ENCODE measurements around the gene MIP. TPM values are rescaled to one million over a fixed set of nuclear protein-coding genes. Genes with fewer than 3 reads are reported as not detected.
A peak's percentile ranks its signal among the peaks of the same experiment; 100 is the strongest.
"Not testable (repeated sequence)": the region's sequence is repeated elsewhere in the genome, so short reads cannot be mapped to it uniquely, and the experiment has no call there.

The MIP gene
- total RNA-seq = not detected in 2 replicates

- DNase-seq = no peak
- H3K4me1 Mint-ChIP-seq = peaks cover 7% of the 10 kb centered on the region
- intact Hi-C loops (cut with micrococcal nuclease) = no loop called here
- no peaks in the 10 kb centered on the region for H3K27me3 Mint-ChIP-seq
- no peak within 1 kb of the TSS for H3K27ac Mint-ChIP-seq
- no peaks in the 10 kb centered on the region for H3K36me3 Mint-ChIP-seq (ENCODE audit: low read depth)
- no peaks in the 10 kb centered on the region for H3K9me3 Mint-ChIP-seq
- H3K4me3 Mint-ChIP-seq = no peak within 1 kb of the TSS
Observed at GRCh38 chr12:56454557-56454956, at the start of gene MIP. MIP (minus strand) TSS chr12:56454657; CDS start chr12:56454613, 44 bp downstream.

- H3K27me3 Mint-ChIP-seq; H3K36me3 Mint-ChIP-seq (ENCODE audit: low read depth); H3K9me3 Mint-ChIP-seq; H3K4me1 Mint-ChIP-seq; H3K4me3 Mint-ChIP-seq; H3K27ac Mint-ChIP-seq; intact Hi-C loops (cut with micrococcal nuclease); DNase-seq: not testable (repeated sequence)
Observed at GRCh38 chr12:56499879-56500278, 45.4 kb upstream of the MIP start.

GRCh38 chr12:56499452-56499851 is 45.0 kb upstream of the MIP start:
- intact Hi-C loops (cut with micrococcal nuclease); H3K36me3 Mint-ChIP-seq (ENCODE audit: low read depth); H3K4me3 Mint-ChIP-seq; DNase-seq; H3K4me1 Mint-ChIP-seq; H3K9me3 Mint-ChIP-seq; H3K27ac Mint-ChIP-seq; H3K27me3 Mint-ChIP-seq: not testable (repeated sequence)

GRCh38 chr12:56498126-56498902 is 43.9 kb upstream of the MIP start:
- H3K27me3 Mint-ChIP-seq; H3K4me3 Mint-ChIP-seq; H3K9me3 Mint-ChIP-seq; H3K27ac Mint-ChIP-seq; DNase-seq; intact Hi-C loops (cut with micrococcal nuclease); H3K36me3 Mint-ChIP-seq (ENCODE audit: low read depth); H3K4me1 Mint-ChIP-seq: not testable (repeated sequence)

GRCh38 chr12:56496704-56497103 is 42.2 kb upstream of the MIP start:
- DNase-seq = peak; percentile 89
- H3K9me3 Mint-ChIP-seq; H3K27ac Mint-ChIP-seq; H3K4me1 Mint-ChIP-seq; H3K36me3 Mint-ChIP-seq (ENCODE audit: low read depth); intact Hi-C loops (cut with micrococcal nuclease): not testable (repeated sequence)
- peaks cover 11% of the 10 kb centered on the region for H3K27me3 Mint-ChIP-seq
- H3K4me3 Mint-ChIP-seq = peak overlapping the region; percentile 58

- H3K4me1 Mint-ChIP-seq; intact Hi-C loops (cut with micrococcal nuclease); H3K27ac Mint-ChIP-seq; H3K4me3 Mint-ChIP-seq; DNase-seq; H3K36me3 Mint-ChIP-seq (ENCODE audit: low read depth); H3K9me3 Mint-ChIP-seq: not testable (repeated sequence)
- H3K27me3 Mint-ChIP-seq = peaks cover 22% of the 10 kb centered on the region
Observed at GRCh38 chr12:56494481-56494880, 40.0 kb upstream of the MIP start.

- H3K4me1 Mint-ChIP-seq; H3K27ac Mint-ChIP-seq; DNase-seq; H3K36me3 Mint-ChIP-seq (ENCODE audit: low read depth); H3K9me3 Mint-ChIP-seq; intact Hi-C loops (cut with micrococcal nuclease); H3K4me3 Mint-ChIP-seq: not testable (repeated sequence)
- H3K27me3 Mint-ChIP-seq = peaks cover 25% of the 10 kb centered on the region
Observed at GRCh38 chr12:56494106-56494415, 39.6 kb upstream of the MIP start.

GRCh38 chr12:56493409-56494105 is 39.1 kb upstream of the MIP start:
- H3K4me3 Mint-ChIP-seq; H3K27ac Mint-ChIP-seq; H3K9me3 Mint-ChIP-seq; H3K36me3 Mint-ChIP-seq (ENCODE audit: low read depth); intact Hi-C loops (cut with micrococcal nuclease); H3K4me1 Mint-ChIP-seq; DNase-seq: not testable (repeated sequence)
- H3K27me3 Mint-ChIP-seq = peaks cover 29% of the 10 kb centered on the region

- H3K9me3 Mint-ChIP-seq = peaks cover 5% of the 10 kb centered on the region
- H3K36me3 Mint-ChIP-seq (ENCODE audit: low read depth) = peaks cover 4% of the 10 kb centered on the region
- H3K4me1 Mint-ChIP-seq = peaks cover 12% of the 10 kb centered on the region
- H3K27me3 Mint-ChIP-seq = peaks cover 38% of the 10 kb centered on the region
- no peak for DNase-seq
- H3K4me3 Mint-ChIP-seq = no peak overlapping the region
- H3K27ac Mint-ChIP-seq = no peak overlapping the region
- intact Hi-C loops (cut with micrococcal nuclease) = no loop called here
Observed at GRCh38 chr12:56490360-56490759, 35.9 kb upstream of the MIP start.

GRCh38 chr12:56488041-56488955 is 33.8 kb upstream of the MIP start, which contains the start of gene GLS2:
GLS2 (minus strand) TSS chr12:56488161; CDS start chr12:56488118, 43 bp downstream.
- no peak within 1 kb of the TSS for H3K27ac Mint-ChIP-seq
- intact Hi-C loops (cut with micrococcal nuclease) = loop anchor here (2.0 kb wide), 1 partner anchor 19 kb away; the partner anchor contains the start of gene SPRYD4
- H3K4me3 Mint-ChIP-seq = peak within 1 kb of the TSS; percentile 87
- H3K27me3 Mint-ChIP-seq = peaks cover 38% of the 10 kb centered on the region
- peaks cover 5% of the 10 kb centered on the region for H3K9me3 Mint-ChIP-seq
- H3K4me1 Mint-ChIP-seq = peaks cover 12% of the 10 kb centered on the region
- H3K36me3 Mint-ChIP-seq (ENCODE audit: low read depth) = peaks cover 4% of the 10 kb centered on the region
- DNase-seq = peak; percentile 90

GRCh38 chr12:56487448-56488040 is 33.1 kb upstream of the MIP start:
- intact Hi-C loops (cut with micrococcal nuclease) = loop anchor here (2.0 kb wide), 1 partner anchor 19 kb away; the partner anchor contains the start of gene SPRYD4
- peaks cover 35% of the 10 kb centered on the region for H3K27me3 Mint-ChIP-seq
- peak overlapping the region; percentile 87 for H3K4me3 Mint-ChIP-seq
- peaks cover 12% of the 10 kb centered on the region for H3K4me1 Mint-ChIP-seq
- no peak overlapping the region for H3K27ac Mint-ChIP-seq
- peaks cover 5% of the 10 kb centered on the region for H3K9me3 Mint-ChIP-seq
- peak; percentile 72 for DNase-seq
- H3K36me3 Mint-ChIP-seq (ENCODE audit: low read depth) = peaks cover 4% of the 10 kb centered on the region

- Mint-ChIP-seq H3K4me1 (peaks cover 12% of the 10 kb centered on the region), H3K4me3 (no peak overlapping the region), H3K36me3 (ENCODE audit: low read depth) (peaks cover 4% of the 10 kb centered on the region), H3K9me3 (peaks cover 5% of the 10 kb centered on the region), H3K27me3 (peaks cover 33% of the 10 kb centered on the region), H3K27ac (no peak overlapping the region)
- DNase-seq = no peak
- intact Hi-C loops (cut with micrococcal nuclease) = no loop called here
Observed at GRCh38 chr12:56486694-56487093, 32.2 kb upstream of the MIP start.

GRCh38 chr12:56484566-56484965 is 30.1 kb upstream of the MIP start:
- H3K27ac Mint-ChIP-seq = no peak overlapping the region
- H3K9me3 Mint-ChIP-seq = peaks cover 5% of the 10 kb centered on the region

More at GRCh38 chr12:56484566-56484965, 30.1 kb upstream of the MIP start:
- Mint-ChIP-seq H3K27me3 (peaks cover 19% of the 10 kb centered on the region), H3K4me3 (no peak overlapping the region), H3K36me3 (ENCODE audit: low read depth) (peaks cover 4% of the 10 kb centered on the region), H3K4me1 (peaks cover 16% of the 10 kb centered on the region)
- DNase-seq = no peak
- intact Hi-C loops (cut with micrococcal nuclease) = no loop called here
